Heart left ventricle (tissue), 16 donors: Measurements from ENCODE around the gene MGAT4D. TPM values are rescaled to one million over a fixed set of nuclear protein-coding genes. Genes with fewer than 3 reads are reported as not detected.

ENCODE experiments used
- ATAC-seq, 4 donors: fragments of 200-7000 bp; cut with Tn5 transposase; one replicate each; pipeline ENCODE4 v1.9.1; 2020 to 2022; ENCODE audit warnings: moderate library complexity in 4 of 4, mild to moderate bottlenecking in 3 of 4, moderate number of reproducible peaks in 1 of 4
- DNase-seq, 5 donors: peaks; one replicate each; pipeline ENCODE4 v3.0.0-alpha.2; 2020
- H3K27ac ChIP-seq, 12 donors: fragments of 200-600 bp; sonication (generic) in 4 of 12; one replicate each; pipeline versions ENCODE4 v1.5.0 to v1.8.0; 2016 to 2022; ENCODE audit warnings: mild to moderate bottlenecking in 2 of 12
- H3K27me3 ChIP-seq, 9 donors: fragments of 200-600 bp; sonication (generic) in 2 of 9; one replicate each; pipeline versions ENCODE4 v1.5.1 to v1.8.0; 2016 to 2022; ENCODE audit warnings: mild to moderate bottlenecking in 3 of 9
- H3K36me3 ChIP-seq, 9 donors: fragments of 200-600 bp; sonication (generic) in 2 of 9; one replicate each; pipeline versions ENCODE4 v1.5.0 to v1.8.0; 2018 to 2022; ENCODE audit warnings: mild to moderate bottlenecking in 2 of 9
- H3K4me1 ChIP-seq, 12 donors: fragments of 200-600 bp; sonication (generic) in 4 of 12; one replicate each; pipeline versions ENCODE4 v1.5.0 to v1.8.0; 2016 to 2022; ENCODE audit warnings: mild to moderate bottlenecking in 3 of 12
- H3K4me3 ChIP-seq, 12 donors: fragments of 200-600 bp; sonication (generic) in 4 of 12; one replicate each; pipeline versions ENCODE4 v1.5.0 to v1.8.0; 2017 to 2022; ENCODE audit warnings: mild to moderate bottlenecking in 9 of 12, moderate library complexity in 4 of 12
- H3K9me3 ChIP-seq, 12 donors: fragments of 200-600 bp; sonication (generic) in 4 of 12; one replicate each; pipeline versions ENCODE4 v1.5.0 to v1.8.0; 2016 to 2022; ENCODE audit warnings: mild to moderate bottlenecking in 1 of 12
- CTCF ChIP-seq, 12 donors: fragments of 200-600 bp; sonication (generic) in 4 of 12; IDR thresholded peaks; one replicate each; pipeline versions ENCODE4 v1.5.0 to v1.8.0; 2018 to 2022; ENCODE audit warnings: antibody characterized with exemption in 12 of 12, mild to moderate bottlenecking in 5 of 12
- POLR2A ChIP-seq, 2 donors: fragments of 450-650 bp; IDR thresholded peaks; one replicate each; pipeline ENCODE4 v1.6.1; 2017; ENCODE audit warnings: antibody characterized with exemption in 2 of 2, mild to moderate bottlenecking in 2 of 2, moderate library complexity in 2 of 2
- WGBS, 4 donors: extraction: QIAGEN DNeasy Blood & Tissue Kit in 2 of 4; methylation state at CpG; one replicate each; pipeline versions ENCODE4 v1.1.5 to v1.1.7; 2013 to 2018; 5-methylcytosine and 5-hydroxymethylcytosine counted together
- intact Hi-C, 10 donors: fragments of 100-400 bp; cut with DNase I; formaldehyde crosslinking; loops; one replicate each; pipeline versions ENCODE4 v1.11.1 to v1.14.2; 2022
- long read RNA-seq, 3 donors: library from polyadenylated mRNA; unstranded; transcript quantifications; one replicate each; pipeline ENCODE4 v2.0.0, GENCODE V29; 2020 to 2021
- polyA plus RNA-seq, 2 donors: library from polyadenylated mRNA; stranded (reverse); fragments of 200-250 nt; gene quantifications; one replicate each; pipeline ENCODE4 v1.2.3, GENCODE V29; 2013
- total RNA-seq, 9 donors: library from RNA; depleted of rRNA in 2 of 9; stranded (reverse); fragments of >200 nt in 2 of 9; fragmentation: NEBNext Ultra II Directional in 3 of 9; extraction: Animal tissue kit (Norgen Biotek cat#: 25700) in 3 of 9; gene quantifications; one replicate each; pipeline versions ENCODE4 v1.1.0 to v1.2.4, GENCODE V29; 2016 to 2023
- donor health status: ischemic (EF 13 %, LVEDD 7.1; RV severe dilation, severe dysfunction).
- donor health status: healthy with polysubstance abuse.
- donor health status: DM: no; HTN: yes; CAD: no.
- donor health status: DM: no; HTN: no; CAD: no.
- donor health status: ischemic (EF 25% LVEDD 6.9; RV normal size, moderate dysfunction).
- donor health status: ischemic (EF 25% LVEDD 5.7; RV mildly dilated, moderate dysfunction).
- donor health status: healthy.
- donor health status: DM: yes; HTN: yes; CAD: no.
- donor health status: ischemic (EF 35%, LVEDD 5.7; RV mildly dilated, moderate dysfunction).
- donor health status: nonischemic (EF 11% LVEDD 7.7; RV severe dilation, severe dysfunction).
- donor health status: DM: yes; HTN: yes; CAD: no.
- donor health status: PGD.
- donor health status: ischemic (EF 29% LVEDD 5.4; RV normal size, mild dysfunction).
- donor health status: nonischemic (EF 23%, LVEDD 6.1; RV moderate dilation, normal function).

Gene MGAT4D
- total RNA-seq (not detected), polyA plus RNA-seq (not detected)
- long read RNA-seq, donor 1 = 0 reads
- long read RNA-seq, donor 2 = 0 reads
- long read RNA-seq, donor 3 = 0 reads

- 9 to 21% (median 12%) methylated on average over 37 to 68 of the region's 68 CpGs for WGBS, 4 donors
These were observed at the start of gene MGAT4D for GRCh38 chr4:140497747-140498636. Gene MGAT4D (minus strand): TSS chr4:140498293. CDS start chr4:140498222, 71 bp downstream.

DNA sequence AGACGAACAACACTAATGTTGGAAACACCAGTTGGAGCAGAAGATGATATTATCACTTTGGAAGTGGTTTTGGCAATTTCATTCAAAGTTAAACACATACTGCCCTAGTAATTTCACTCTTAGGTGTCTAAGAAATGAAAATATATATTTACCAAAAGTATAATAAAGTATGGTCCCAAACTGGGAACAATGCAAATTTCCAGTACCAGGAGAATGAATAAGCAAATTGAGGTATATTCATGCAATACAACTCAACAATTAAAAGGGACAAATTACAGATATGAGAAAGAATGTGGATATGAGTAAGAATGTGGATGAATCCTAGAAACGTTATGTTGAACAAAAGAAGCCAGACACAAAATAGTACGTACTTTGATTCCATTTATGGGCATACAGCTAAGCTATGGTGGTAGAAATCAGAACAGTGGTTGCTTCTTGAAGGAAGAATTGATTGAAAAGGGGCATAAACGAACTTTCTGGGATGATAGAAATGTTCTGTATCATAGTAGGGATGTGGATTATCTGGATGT lies 35.9 kb upstream of the MGAT4D start:
- 86 to 90% (median 88%) methylated on average over 4 of the region's 4 CpGs for WGBS, 4 donors
- intact Hi-C loops = loop anchor here in 1 of 10 donors (10.0 kb wide), 1 partner anchor 169 kb away; no protein-coding TSS in a partner anchor
- no peak overlapping the region for H3K27ac ChIP-seq
- H3K27me3 ChIP-seq = no peaks in the 10 kb centered on the region
- H3K4me1 ChIP-seq = peaks cover 0 to 9% (median 0%) of the 10 kb centered on the region in 12 donors
- peaks cover 0 to 63% (median 38%) of the 10 kb centered on the region in 9 donors for H3K36me3 ChIP-seq
- no peak overlapping the region for H3K4me3 ChIP-seq
- H3K9me3 ChIP-seq = no peaks in the 10 kb centered on the region
- DNase-seq (no peak), ATAC-seq (no peak)
- TF ChIP-seq POLR2A (IDR thresholded peaks at IDR 0.05) (no peak), CTCF (IDR thresholded peaks at IDR 0.05) (no peak)

More at GRCh38 chr4:140497747-140498636, at the start of gene MGAT4D:
- peak in 1 of 4 donors; percentile 31 for ATAC-seq
- Histone ChIP-seq H3K4me1 (peaks cover 0 to 8% (median 0%) of the 10 kb centered on the region in 12 donors), H3K4me3 (peak within 1 kb of the TSS in 11 of 12 donors; percentile 4 to 50 (median 38)), H3K36me3 (no peaks in the 10 kb centered on the region), H3K27me3 (peaks cover 3 to 69% (median 23%) of the 10 kb centered on the region in 9 donors), H3K9me3 (no peaks in the 10 kb centered on the region), H3K27ac (no peak within 1 kb of the TSS)
- intact Hi-C loops = no loop called here
- TF ChIP-seq POLR2A (IDR thresholded peaks at IDR 0.05) = no peak
- TF ChIP-seq CTCF (IDR thresholded peaks at IDR 0.05) = no peak
- DNase-seq = peak in 1 of 5 donors; percentile 62

DNA sequence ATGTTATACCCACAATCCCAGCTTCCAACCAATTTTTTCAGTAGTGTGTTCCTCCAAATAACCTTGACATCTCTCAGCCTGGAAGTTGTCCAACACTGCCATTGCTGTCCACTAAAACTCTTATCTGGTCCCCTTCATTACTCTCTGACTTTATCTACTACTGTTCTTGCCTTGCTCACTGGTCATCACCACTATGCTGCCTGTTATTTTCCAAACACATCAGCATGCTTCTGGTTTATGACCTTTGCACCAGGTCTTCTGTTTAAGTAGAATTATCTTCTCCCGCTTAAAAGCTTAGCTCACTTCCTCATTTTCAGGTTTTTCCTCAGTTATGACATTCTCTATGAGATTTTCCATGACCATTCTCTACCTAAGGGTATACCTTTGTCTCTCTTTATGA lies 31.3 kb upstream of the MGAT4D start:
- TF ChIP-seq CTCF (IDR thresholded peaks at IDR 0.05) (no peak), POLR2A (IDR thresholded peaks at IDR 0.05) (no peak)
- Histone ChIP-seq H3K4me1 (peaks cover 0 to 26% (median 10%) of the 10 kb centered on the region in 12 donors), H3K36me3 (peaks cover 0 to 46% (median 14%) of the 10 kb centered on the region in 9 donors), H3K4me3 (no peak overlapping the region), H3K9me3 (no peaks in the 10 kb centered on the region), H3K27me3 (no peaks in the 10 kb centered on the region), H3K27ac (peak overlapping the region in 9 of 12 donors; percentile 12 to 81 (median 59))
- ATAC-seq (peak; percentile 82 to 93 (median 89)), DNase-seq (peak in 4 of 5 donors; percentile 29 to 45 (median 36))
- 40 to 52% (median 44%) methylated on average over 1 of the region's 1 CpG for WGBS, 4 donors
- intact Hi-C loops = loop anchor here in 9 of 10 donors (5.0 to 10.0 kb wide), 6 partner anchors 75 to 325 kb away; partner anchors contain the start of gene SCOC (in 5 of the 9)
